ENCODE results near the gene CD247.

CD247 gene

DNA sequence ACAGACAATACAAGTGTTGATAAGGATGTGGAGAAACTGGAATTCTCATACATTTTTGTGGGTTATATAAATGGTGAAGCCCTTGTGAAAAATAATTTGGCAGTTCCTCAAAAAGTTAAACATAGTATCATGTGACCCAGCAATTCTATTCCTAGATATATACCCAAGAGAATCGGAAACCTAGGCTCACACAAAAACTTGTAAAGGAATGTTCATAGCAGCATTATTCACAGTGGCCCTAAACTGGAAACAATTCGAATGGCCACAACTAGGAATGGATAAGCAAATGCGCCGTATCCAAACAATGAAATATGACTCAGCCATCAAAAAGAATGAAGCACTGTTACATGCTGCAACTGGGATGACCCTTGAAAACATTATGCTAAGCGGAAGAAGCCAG lies 3.9 kb upstream of the CD247 start:
- Histone ChIP-seq H3K9me3 (ENCODE audit: control insufficient read depth, insufficient read depth, low read length) (no peaks in the 10 kb centered on the region), H3K4me3 (ENCODE audit: low read depth, low read length) (no peak overlapping the region), H3K27me3 (ENCODE audit: control insufficient read depth, insufficient read depth, low read length) (peaks cover 6% of the 10 kb centered on the region; the same call in 1 of the 2 replicates), H3K27ac (ENCODE audit: low read depth, low read length) (no peak overlapping the region), H3K9ac (ENCODE audit: low read depth, low read length) (no peak overlapping the region), H3K36me3 (ENCODE audit: control insufficient read depth, insufficient read depth, low read length) (no peaks in the 10 kb centered on the region), H3K4me1 (ENCODE audit: control insufficient read depth, insufficient read depth, low read length) (no peaks in the 10 kb centered on the region)

DNA sequence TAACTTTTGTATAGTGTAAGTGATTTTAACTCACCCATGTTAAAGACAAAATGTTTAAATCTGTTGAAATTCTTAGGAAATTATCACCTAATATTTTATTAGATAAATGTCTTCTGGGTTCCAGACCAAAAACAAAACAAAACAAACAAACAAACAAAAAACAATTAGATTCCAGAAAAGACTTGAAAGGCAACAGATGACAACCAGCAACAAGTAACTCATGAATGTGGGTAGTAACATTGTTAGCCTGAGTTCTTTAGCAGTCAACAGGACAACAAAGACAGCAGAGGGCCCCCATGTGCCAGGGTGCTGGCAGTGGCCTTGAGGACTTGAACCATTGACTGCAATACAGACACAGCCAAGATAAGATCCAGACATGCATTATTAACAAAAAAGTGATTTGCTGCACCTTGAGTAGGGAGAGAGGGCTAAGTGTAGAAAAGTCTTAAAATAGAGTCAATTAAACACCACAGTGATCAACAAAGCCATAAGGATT lies 2.4 kb upstream of the CD247 start:
- Histone ChIP-seq H3K4me3 (ENCODE audit: low read depth, low read length) (no peak overlapping the region), H3K27ac (ENCODE audit: low read depth, low read length) (no peak overlapping the region), H3K9me3 (ENCODE audit: control insufficient read depth, insufficient read depth, low read length) (no peaks in the 10 kb centered on the region), H3K27me3 (ENCODE audit: control insufficient read depth, insufficient read depth, low read length) (0 out of 2 replicates have a peak, but pooled peaks cover 1% of the 10 kb centered on the region), H3K9ac (ENCODE audit: low read depth, low read length) (no peak overlapping the region), H3K36me3 (ENCODE audit: control insufficient read depth, insufficient read depth, low read length) (no peaks in the 10 kb centered on the region), H3K4me1 (ENCODE audit: control insufficient read depth, insufficient read depth, low read length) (no peaks in the 10 kb centered on the region)

DNA sequence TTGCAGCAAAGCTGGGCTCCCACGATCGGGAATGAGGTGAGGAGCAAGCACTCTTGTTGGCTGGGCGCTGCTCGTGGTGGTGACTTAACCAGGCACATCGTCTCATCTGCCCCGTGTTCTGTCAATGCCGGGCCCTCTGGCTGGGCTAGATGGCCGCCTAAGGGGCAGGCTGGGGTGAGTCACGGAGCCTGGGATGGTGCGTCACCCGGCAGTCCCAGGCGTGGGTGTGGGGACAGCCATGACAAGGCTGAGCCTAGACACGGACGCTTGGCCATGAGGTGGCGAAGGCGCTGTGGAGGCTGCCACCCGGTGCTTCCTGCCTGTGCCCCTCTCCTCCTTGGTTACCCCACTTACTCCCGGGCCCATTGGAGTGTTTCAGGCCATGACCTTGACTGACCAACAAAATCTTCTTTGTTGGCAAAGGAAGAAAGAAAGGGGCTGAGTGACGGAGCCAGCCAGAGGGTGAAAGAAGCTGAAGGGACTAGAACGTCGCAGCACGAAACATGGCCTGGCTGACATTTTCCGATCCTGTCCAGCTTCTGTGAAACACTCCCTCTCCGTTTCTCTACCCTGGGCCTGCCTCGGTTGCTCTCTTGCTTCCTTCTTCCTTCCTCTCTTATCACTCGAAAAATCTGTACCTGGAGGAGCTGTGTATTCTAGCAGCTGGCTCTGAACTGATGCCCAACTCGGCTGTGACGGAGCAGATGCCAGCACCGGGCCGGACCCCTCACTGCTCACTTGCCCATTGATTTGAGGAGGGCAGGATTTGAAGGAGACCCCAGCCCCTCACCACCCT lies 596 bp downstream of the CD247 start:
- Histone ChIP-seq H3K27ac (ENCODE audit: low read depth, low read length) (no peak overlapping the region), H3K4me3 (ENCODE audit: low read depth, low read length) (no peak overlapping the region), H3K9ac (ENCODE audit: low read depth, low read length) (no peak overlapping the region), H3K36me3 (ENCODE audit: control insufficient read depth, insufficient read depth, low read length) (no peaks in the 10 kb centered on the region), H3K4me1 (ENCODE audit: control insufficient read depth, insufficient read depth, low read length) (no peaks in the 10 kb centered on the region), H3K9me3 (ENCODE audit: control insufficient read depth, insufficient read depth, low read length) (no peaks in the 10 kb centered on the region), H3K27me3 (ENCODE audit: control insufficient read depth, insufficient read depth, low read length) (no peaks in the 10 kb centered on the region)

DNA sequence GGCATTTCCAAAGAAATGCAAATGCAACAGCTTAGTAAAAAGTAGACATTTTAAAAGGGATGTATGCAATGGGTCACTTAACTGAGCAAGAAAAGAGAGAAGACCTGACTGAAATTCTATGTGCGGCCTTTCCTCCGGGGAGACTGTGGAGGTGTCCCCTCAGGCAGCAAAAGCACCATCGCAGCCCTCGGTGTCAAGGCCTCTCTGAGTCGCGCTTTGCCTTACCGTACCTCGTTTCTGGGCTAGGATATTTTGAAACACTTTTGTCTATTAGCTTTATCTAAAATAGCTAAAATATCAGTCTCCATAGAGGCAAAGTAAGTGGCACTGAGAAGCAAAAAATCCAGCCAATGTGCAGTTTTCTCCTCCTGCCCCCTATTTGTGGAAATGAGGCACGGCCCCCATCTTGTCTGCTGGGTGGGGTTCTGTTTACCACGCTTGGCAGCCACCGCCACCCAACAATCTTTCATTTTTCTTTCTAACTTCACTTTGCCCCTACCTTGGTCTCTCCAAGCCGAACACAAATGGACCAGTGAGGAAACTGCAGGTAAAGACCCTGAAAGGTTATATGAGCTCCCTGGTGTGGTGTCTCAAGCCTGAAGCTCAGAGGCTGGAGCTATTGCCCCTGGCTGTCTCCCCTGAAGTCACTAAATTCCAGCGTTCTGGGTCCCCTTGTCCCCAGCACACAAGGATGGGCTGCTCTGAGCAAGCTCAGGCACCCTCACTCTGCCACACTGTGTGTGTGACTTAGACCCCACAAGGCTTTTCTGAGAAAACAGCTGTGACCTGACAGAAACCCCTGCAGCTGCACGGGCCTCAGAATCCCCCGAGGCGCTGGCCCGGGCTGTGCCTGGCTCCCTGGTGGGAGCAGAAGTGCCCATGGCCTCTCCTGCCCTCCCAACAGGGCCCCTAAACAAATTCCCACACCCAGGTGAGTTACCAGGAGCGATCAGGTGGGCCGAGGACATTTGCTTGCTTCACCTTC lies 1.6 kb downstream of the CD247 start:
- Histone ChIP-seq H3K9ac (ENCODE audit: low read depth, low read length) (no peak overlapping the region), H3K27ac (ENCODE audit: low read depth, low read length) (no peak overlapping the region), H3K4me3 (ENCODE audit: low read depth, low read length) (no peak overlapping the region), H3K27me3 (ENCODE audit: control insufficient read depth, insufficient read depth, low read length) (no peaks in the 10 kb centered on the region), H3K9me3 (ENCODE audit: control insufficient read depth, insufficient read depth, low read length) (no peaks in the 10 kb centered on the region), H3K36me3 (ENCODE audit: control insufficient read depth, insufficient read depth, low read length) (no peaks in the 10 kb centered on the region), H3K4me1 (ENCODE audit: control insufficient read depth, insufficient read depth, low read length) (no peaks in the 10 kb centered on the region)

DNA sequence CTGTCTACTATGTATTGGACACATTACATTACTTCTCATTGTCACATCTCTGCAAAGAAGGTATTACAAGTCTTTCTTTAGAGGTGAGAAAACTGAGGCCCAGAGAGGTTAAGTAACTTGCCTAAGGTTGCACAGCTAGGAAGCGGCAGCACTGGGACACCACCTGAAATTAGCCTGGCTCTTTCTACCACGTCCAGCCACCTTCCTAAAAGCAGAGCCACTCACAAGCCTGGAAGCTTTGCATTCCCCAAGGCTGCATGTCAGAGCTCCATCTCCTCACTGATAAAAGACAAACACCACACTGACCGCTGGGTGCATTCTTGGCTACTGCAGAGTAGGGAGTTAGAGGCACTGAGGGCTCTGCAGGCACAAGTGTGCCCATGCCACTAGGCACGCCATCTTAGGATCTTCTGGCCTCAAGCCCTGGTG lies 2.4 kb downstream of the CD247 start:
- Histone ChIP-seq H3K4me3 (ENCODE audit: low read depth, low read length) (no peak overlapping the region), H3K9ac (ENCODE audit: low read depth, low read length) (no peak overlapping the region), H3K36me3 (ENCODE audit: control insufficient read depth, insufficient read depth, low read length) (no peaks in the 10 kb centered on the region), H3K9me3 (ENCODE audit: control insufficient read depth, insufficient read depth, low read length) (no peaks in the 10 kb centered on the region), H3K27me3 (ENCODE audit: control insufficient read depth, insufficient read depth, low read length) (no peaks in the 10 kb centered on the region), H3K4me1 (ENCODE audit: control insufficient read depth, insufficient read depth, low read length) (no peaks in the 10 kb centered on the region), H3K27ac (ENCODE audit: low read depth, low read length) (no peak overlapping the region)

DNA sequence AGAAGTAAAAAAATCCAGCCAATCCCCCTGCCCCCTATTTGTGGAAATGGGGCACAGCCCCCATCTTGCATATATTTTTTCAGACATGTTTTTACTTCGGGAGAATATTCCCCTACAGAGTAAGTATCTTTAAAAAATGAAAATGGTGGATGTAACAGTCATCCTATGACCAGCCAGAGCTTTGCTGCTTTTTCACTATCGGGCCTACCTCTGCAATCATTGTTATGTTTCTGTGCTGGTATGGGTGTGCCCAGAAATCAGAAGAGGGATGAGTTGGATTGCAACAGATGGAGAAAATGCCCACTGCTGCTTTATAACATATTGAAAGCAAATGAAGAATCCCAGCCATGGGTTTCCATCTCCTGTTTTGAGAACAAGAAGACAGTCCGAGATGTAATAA lies 2.9 kb downstream of the CD247 start:
- Histone ChIP-seq H3K4me3 (ENCODE audit: low read depth, low read length) (no peak overlapping the region), H3K27me3 (ENCODE audit: control insufficient read depth, insufficient read depth, low read length) (no peaks in the 10 kb centered on the region), H3K9me3 (ENCODE audit: control insufficient read depth, insufficient read depth, low read length) (no peaks in the 10 kb centered on the region), H3K9ac (ENCODE audit: low read depth, low read length) (no peak overlapping the region), H3K36me3 (ENCODE audit: control insufficient read depth, insufficient read depth, low read length) (no peaks in the 10 kb centered on the region), H3K4me1 (ENCODE audit: control insufficient read depth, insufficient read depth, low read length) (no peaks in the 10 kb centered on the region), H3K27ac (ENCODE audit: low read depth, low read length) (no peak overlapping the region)

DNA sequence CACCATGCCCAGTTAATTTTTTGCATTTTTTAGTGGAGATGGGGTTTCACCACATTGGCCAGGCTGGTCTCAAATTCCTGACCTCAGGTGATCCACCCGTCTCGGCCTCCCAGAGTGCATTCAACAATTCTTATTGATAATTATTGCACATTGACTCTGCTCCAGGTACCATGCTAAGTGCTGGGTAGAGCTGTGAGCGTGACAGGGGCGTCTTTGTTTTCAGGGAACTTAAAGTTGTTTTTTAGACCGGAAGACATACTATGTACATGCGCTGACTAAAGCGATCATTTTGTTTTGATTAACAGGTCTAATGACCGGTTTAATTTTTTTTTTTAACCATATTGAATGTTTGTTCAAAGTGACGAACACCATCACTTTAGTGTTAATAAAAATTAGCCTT lies 4.0 kb downstream of the CD247 start:
- H3K9ac ChIP-seq (ENCODE audit: low read depth, low read length): no peak overlapping the region
- no peak overlapping the region for H3K27ac ChIP-seq (ENCODE audit: low read depth, low read length)
- H3K27me3 ChIP-seq (ENCODE audit: control insufficient read depth, insufficient read depth, low read length): no peaks in the 10 kb centered on the region

DNA sequence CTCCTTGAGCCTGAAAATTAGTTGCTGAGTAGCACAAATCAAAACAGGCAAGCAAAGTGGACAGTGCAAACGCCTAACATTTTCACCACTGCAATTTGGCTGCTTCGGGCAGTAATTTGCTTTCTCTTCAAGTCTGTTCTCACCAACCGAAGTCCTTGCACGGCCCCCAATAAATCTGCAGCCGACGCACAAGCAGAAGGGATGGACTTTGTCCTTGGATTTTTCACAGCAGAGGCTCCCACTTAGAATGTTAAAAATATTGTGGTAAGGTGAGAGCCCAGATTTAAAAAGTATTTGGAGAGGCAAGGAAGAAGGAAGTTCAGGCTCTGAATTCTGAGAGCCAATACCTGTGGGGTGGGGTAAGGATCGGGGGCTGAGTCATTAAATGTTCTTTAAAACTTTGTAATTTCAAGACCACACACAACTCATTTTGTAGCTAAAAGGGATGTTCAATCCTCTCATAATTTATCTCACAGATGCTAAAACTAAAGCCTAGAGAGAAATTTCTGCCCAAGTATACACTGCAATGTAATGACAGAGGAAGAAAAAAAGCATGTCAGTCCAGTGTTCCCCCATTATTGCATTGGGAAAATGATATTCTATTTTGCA lies 6.2 kb downstream of the CD247 start:
- H3K9me3 ChIP-seq (ENCODE audit: control insufficient read depth, insufficient read depth, low read length): no peaks in the 10 kb centered on the region
- H3K9ac ChIP-seq (ENCODE audit: low read depth, low read length): no peak overlapping the region
- no peak overlapping the region for H3K4me3 ChIP-seq (ENCODE audit: low read depth, low read length)
- no peaks in the 10 kb centered on the region for H3K27me3 ChIP-seq (ENCODE audit: control insufficient read depth, insufficient read depth, low read length)
- H3K4me1 ChIP-seq (ENCODE audit: control insufficient read depth, insufficient read depth, low read length): no peaks in the 10 kb centered on the region
- no peak overlapping the region for H3K27ac ChIP-seq (ENCODE audit: low read depth, low read length)
- no peaks in the 10 kb centered on the region for H3K36me3 ChIP-seq (ENCODE audit: control insufficient read depth, insufficient read depth, low read length)

More for the DNA sequence above, 4.0 kb downstream of the CD247 start:
- Histone ChIP-seq H3K36me3 (ENCODE audit: control insufficient read depth, insufficient read depth, low read length) (no peaks in the 10 kb centered on the region), H3K4me3 (ENCODE audit: low read depth, low read length) (no peak overlapping the region), H3K9me3 (ENCODE audit: control insufficient read depth, insufficient read depth, low read length) (no peaks in the 10 kb centered on the region), H3K4me1 (ENCODE audit: control insufficient read depth, insufficient read depth, low read length) (no peaks in the 10 kb centered on the region)

DNA sequence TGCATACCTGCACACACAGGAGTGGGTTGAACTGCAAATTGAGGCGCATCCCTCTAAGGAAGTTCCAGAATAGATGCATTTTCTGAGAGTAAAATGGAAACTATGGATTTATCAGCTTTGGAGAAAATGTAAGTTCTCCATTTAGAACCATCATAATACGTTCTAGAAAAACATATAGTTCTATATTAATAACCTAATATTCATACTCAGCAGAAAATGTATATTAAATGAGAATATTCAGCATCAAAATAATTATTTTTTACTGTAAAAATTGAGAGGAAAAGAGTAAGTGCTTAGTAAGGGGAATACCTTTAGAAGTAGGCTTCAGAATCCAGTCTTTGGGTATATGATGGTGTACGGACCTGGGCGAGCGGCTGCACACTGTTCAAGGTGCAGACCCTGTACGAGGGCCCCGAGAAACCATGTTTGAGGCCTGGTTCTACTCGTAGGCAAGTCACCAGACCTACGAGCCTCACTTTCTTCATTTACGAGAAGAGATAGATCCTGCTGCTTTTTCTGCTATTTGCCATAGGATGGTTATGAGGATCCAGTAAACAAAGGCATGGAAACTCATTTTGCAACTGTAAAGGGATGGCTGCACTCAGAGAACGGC lies 6.8 kb downstream of the CD247 start:
- Histone ChIP-seq H3K27ac (ENCODE audit: low read depth, low read length) (no peak overlapping the region), H3K36me3 (ENCODE audit: control insufficient read depth, insufficient read depth, low read length) (no peaks in the 10 kb centered on the region), H3K27me3 (ENCODE audit: control insufficient read depth, insufficient read depth, low read length) (no peaks in the 10 kb centered on the region), H3K9me3 (ENCODE audit: control insufficient read depth, insufficient read depth, low read length) (no peaks in the 10 kb centered on the region), H3K4me3 (ENCODE audit: low read depth, low read length) (no peak overlapping the region), H3K9ac (ENCODE audit: low read depth, low read length) (no peak overlapping the region), H3K4me1 (ENCODE audit: control insufficient read depth, insufficient read depth, low read length) (no peaks in the 10 kb centered on the region)

DNA sequence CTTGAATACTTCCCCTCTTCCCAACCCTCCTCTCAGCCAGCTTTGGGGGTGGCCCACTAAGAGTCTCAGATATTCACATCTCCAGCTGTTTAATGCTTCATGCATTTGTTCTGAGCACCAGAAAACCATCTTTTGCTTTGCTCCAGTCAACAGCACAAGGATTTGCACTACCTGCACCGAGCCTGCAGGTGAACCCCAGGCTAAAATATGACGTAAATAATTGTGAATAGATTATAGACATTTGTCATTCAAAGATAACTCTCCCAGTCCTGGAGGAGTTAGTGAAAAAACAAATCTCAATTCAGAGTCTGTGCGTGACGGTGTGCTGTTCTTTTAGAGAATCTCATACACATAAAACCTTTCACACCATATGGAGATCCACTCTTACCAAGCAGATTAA lies 7.4 kb downstream of the CD247 start:
- Histone ChIP-seq H3K4me1 (ENCODE audit: control insufficient read depth, insufficient read depth, low read length) (no peaks in the 10 kb centered on the region), H3K27me3 (ENCODE audit: control insufficient read depth, insufficient read depth, low read length) (no peaks in the 10 kb centered on the region), H3K36me3 (ENCODE audit: control insufficient read depth, insufficient read depth, low read length) (no peaks in the 10 kb centered on the region), H3K9ac (ENCODE audit: low read depth, low read length) (no peak overlapping the region), H3K4me3 (ENCODE audit: low read depth, low read length) (no peak overlapping the region), H3K27ac (ENCODE audit: low read depth, low read length) (no peak overlapping the region), H3K9me3 (ENCODE audit: control insufficient read depth, insufficient read depth, low read length) (no peaks in the 10 kb centered on the region)

Data from HUES48 (cell line).